Breast epithelium (tissue), 3 donors: ENCODE data around the gene SERPINE1.

Source experiments
- POLR2A ChIP-seq: fragments of 450-650 bp; IDR thresholded peaks from one replicate; pipeline ENCODE4 v1.6.1; 2016; ENCODE audit warnings: antibody characterized with exemption, mild to moderate bottlenecking, moderate library complexity
- POLR2AphosphoS5 ChIP-seq, 3 donors: sonication (generic); formaldehyde crosslinking; IDR thresholded peaks; one replicate each; pipeline ENCODE4 v1.6.1; 2017; ENCODE audit warnings: antibody characterized with exemption in 3 of 3
- TF ChIP-seq, protein P1 (sequence below), 3 donors: fragments of 450-650 bp; IDR thresholded peaks; one replicate each; pipeline ENCODE4 v1.5.1; 2016 to 2017; ENCODE audit warnings: antibody characterized with exemption in 3 of 3, mild to moderate bottlenecking in 3 of 3, moderate library complexity in 3 of 3

- TF ChIP-seq, protein P1, sequence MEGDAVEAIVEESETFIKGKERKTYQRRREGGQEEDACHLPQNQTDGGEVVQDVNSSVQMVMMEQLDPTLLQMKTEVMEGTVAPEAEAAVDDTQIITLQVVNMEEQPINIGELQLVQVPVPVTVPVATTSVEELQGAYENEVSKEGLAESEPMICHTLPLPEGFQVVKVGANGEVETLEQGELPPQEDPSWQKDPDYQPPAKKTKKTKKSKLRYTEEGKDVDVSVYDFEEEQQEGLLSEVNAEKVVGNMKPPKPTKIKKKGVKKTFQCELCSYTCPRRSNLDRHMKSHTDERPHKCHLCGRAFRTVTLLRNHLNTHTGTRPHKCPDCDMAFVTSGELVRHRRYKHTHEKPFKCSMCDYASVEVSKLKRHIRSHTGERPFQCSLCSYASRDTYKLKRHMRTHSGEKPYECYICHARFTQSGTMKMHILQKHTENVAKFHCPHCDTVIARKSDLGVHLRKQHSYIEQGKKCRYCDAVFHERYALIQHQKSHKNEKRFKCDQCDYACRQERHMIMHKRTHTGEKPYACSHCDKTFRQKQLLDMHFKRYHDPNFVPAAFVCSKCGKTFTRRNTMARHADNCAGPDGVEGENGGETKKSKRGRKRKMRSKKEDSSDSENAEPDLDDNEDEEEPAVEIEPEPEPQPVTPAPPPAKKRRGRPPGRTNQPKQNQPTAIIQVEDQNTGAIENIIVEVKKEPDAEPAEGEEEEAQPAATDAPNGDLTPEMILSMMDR (IDR thresholded peaks at IDR 0.05): no peak
- TF ChIP-seq POLR2A (no peak), POLR2AphosphoS5 (IDR thresholded peaks at IDR 0.05) (no peak)
Observed at GRCh38 chr7:101186844-101187428, 60.0 kb downstream of the SERPINE1 start.
